Naive B cell (primary cell): Measurements from ENCODE around the gene STRN3. TPM values are rescaled to one million over a fixed set of nuclear protein-coding genes. Genes with fewer than 3 reads are reported as not detected.
"Not testable (repeated sequence)": the region's sequence is repeated elsewhere in the genome, so short reads cannot be mapped to it uniquely, and the experiment has no call there.

Experiments used
- ATAC-seq, 2 donors: fragments of 150-1000 bp; cut with Tn5 transposase; 2 replicates each; pipeline ENCODE4 v1.10.0; 2021; ENCODE audit warnings: low read depth in 2 of 2, mild to moderate bottlenecking in 2 of 2, moderate library complexity in 2 of 2
- DNase-seq: peaks from one replicate; pipeline ENCODE4 v3.0.0; 2022
- H3K27ac Mint-ChIP-seq, 6 donors: one replicate each; pipeline ENCODE4 v1.8.0; 2020 to 2022; ENCODE audit warnings: mild to moderate bottlenecking in 6 of 6, mixed read lengths in 6 of 6, moderate library complexity in 5 of 6, inconsistent platforms in 2 of 6
- H3K27me3 Mint-ChIP-seq, 3 donors: one replicate each; pipeline ENCODE4 v1.8.0; 2021 to 2022; ENCODE audit warnings: mixed read lengths in 3 of 3, mild to moderate bottlenecking in 1 of 3
- H3K36me3 Mint-ChIP-seq, 2 donors: one replicate each; pipeline ENCODE4 v1.8.0; 2020 to 2022; ENCODE audit warnings: mixed read lengths in 2 of 2, inconsistent platforms in 1 of 2, mild to moderate bottlenecking in 1 of 2
- H3K4me1 Mint-ChIP-seq, 3 donors: one replicate each; pipeline ENCODE4 v1.8.0; 2020 to 2022; ENCODE audit warnings: mixed read lengths in 3 of 3, inconsistent platforms in 1 of 3, mild to moderate bottlenecking in 1 of 3, moderate library complexity in 1 of 3
- H3K4me3 Mint-ChIP-seq, 8 donors: one replicate each; pipeline ENCODE4 v1.8.0; 2020 to 2022; ENCODE audit warnings: mild to moderate bottlenecking in 8 of 8, mixed read lengths in 8 of 8, moderate library complexity in 8 of 8, inconsistent platforms in 2 of 8
- H3K9me3 Mint-ChIP-seq, 7 donors: one replicate each; pipeline ENCODE4 v1.8.0; 2020 to 2022; ENCODE audit warnings: mixed read lengths in 7 of 7, mild to moderate bottlenecking in 5 of 7, inconsistent platforms in 2 of 7, moderate library complexity in 1 of 7
- polyA plus RNA-seq, 6 donors: library from polyadenylated mRNA; unstranded; fragments of 300-500 nt; fragmentation: Illumina TruSeq; gene quantifications; one replicate each; pipeline ENCODE4 v1.2.3, GENCODE V29; 2021; ENCODE audit warnings: low read depth in 6 of 6

STRN3 gene
- polyA plus RNA-seq, 6 donors from 2014 or later: 1.6 to 6.1 (median 4.5) TPM

DNA sequence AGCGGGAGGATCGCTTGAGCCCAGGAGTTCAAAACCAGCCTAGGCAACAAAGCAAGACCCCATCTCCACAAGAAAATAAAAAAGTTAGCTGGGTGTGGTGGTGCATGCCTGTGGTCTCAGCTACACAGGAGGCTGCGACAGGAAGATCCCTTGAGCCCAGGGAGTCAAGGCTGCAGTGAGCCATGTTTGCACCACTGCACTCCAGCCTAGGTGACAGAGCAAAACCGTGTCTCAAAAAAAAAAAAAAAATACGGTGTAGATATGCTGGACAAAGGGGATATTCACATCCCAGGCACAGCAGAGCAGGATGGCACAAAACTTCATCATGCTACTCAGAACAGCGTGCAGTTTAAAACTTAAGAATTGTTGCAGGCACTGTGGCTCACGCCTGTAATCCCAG, 24.8 kb upstream of the STRN3 start:
- no peaks in the 10 kb centered on the region for H3K27me3 Mint-ChIP-seq
- no peaks in the 10 kb centered on the region for H3K9me3 Mint-ChIP-seq
- DNase-seq (no peak), ATAC-seq (no peak)
- peaks cover 0 to 6% (median 0%) of the 10 kb centered on the region in 3 donors for H3K4me1 Mint-ChIP-seq
- no peak overlapping the region for H3K4me3 Mint-ChIP-seq
- H3K36me3 Mint-ChIP-seq: peaks cover 5 to 6% of the 10 kb centered on the region in 2 donors
- H3K27ac Mint-ChIP-seq: peak overlapping the region in 2 of 6 donors; percentile 21 to 27

GRCh38 chr14:31047503-31047902, 21.3 kb upstream of the STRN3 start:
- Mint-ChIP-seq H3K27me3 (no peaks in the 10 kb centered on the region), H3K9me3 (no peaks in the 10 kb centered on the region), H3K27ac (no peak overlapping the region), H3K4me3 (no peak overlapping the region), H3K4me1 (peaks cover 0 to 6% (median 2%) of the 10 kb centered on the region in 3 donors), H3K36me3 (peaks cover 5 to 6% of the 10 kb centered on the region in 2 donors)
- ATAC-seq: no peak
- no peak for DNase-seq

- H3K27ac Mint-ChIP-seq: no peak overlapping the region
- peaks cover 1 to 3% of the 10 kb centered on the region in 2 donors for H3K36me3 Mint-ChIP-seq
- peaks cover 0 to 5% (median 2%) of the 10 kb centered on the region in 3 donors for H3K4me1 Mint-ChIP-seq
- DNase-seq (no peak), ATAC-seq (no peak)
- H3K27me3 Mint-ChIP-seq: no peaks in the 10 kb centered on the region
- H3K9me3 Mint-ChIP-seq: no peaks in the 10 kb centered on the region
- H3K4me3 Mint-ChIP-seq: no peak overlapping the region
Observed at GRCh38 chr14:31045501-31046080, 19.4 kb upstream of the STRN3 start.

GRCh38 chr14:31043379-31043778, 17.2 kb upstream of the STRN3 start:
- ATAC-seq (no peak), DNase-seq (no peak)
- Mint-ChIP-seq H3K9me3 (no peaks in the 10 kb centered on the region), H3K4me3 (no peak overlapping the region), H3K4me1 (peaks cover 0 to 4% (median 2%) of the 10 kb centered on the region in 3 donors), H3K27me3 (no peaks in the 10 kb centered on the region), H3K36me3 (no peaks in the 10 kb centered on the region), H3K27ac (peak overlapping the region in 1 of 6 donors; percentile 76)

DNA sequence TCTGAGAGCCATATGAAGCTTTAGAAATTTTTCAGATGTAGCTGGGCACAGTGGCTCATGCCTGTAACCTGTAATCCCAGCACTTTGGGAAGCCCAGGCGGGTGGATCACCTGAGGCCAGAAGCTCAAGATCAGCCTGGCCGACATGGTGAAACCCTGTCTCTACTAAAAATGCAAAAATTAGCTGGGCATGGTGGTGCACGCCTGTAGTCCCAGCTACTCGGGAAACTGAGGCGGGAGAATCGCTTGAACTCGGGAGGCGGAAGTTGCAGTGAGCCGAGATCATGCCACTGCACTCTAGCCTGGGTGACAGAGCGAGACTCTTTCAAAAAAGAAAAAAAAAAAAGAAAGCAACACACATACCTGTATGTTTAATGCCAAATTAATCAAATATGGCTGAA, 16.7 kb upstream of the STRN3 start:
- ATAC-seq, H3K9me3 Mint-ChIP-seq, H3K4me3 Mint-ChIP-seq, H3K27me3 Mint-ChIP-seq, H3K36me3 Mint-ChIP-seq, DNase-seq, H3K4me1 Mint-ChIP-seq: not testable (repeated sequence)
- peak overlapping the region in 1 of 6 donors; percentile 76 for H3K27ac Mint-ChIP-seq

DNA sequence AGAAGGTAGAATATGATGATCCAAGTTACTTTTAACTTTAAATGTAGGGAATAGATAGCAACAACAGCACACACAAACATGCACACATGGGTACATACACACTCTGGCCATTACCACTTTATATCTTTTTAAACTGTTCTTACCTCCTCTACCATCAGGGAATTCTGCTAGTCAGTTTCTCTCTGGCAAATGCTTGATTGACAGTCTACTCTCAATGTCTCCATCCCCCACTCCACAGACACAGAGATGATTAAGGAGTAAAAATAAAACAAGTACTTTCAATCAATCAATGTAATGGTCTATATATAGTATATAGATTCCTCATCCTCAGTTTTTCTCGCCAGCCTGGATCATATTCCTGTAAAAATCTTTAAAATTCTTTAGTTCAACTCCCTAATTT, 16.1 kb upstream of the STRN3 start:
- no peak overlapping the region for H3K4me3 Mint-ChIP-seq
- no peak for DNase-seq
- no peaks in the 10 kb centered on the region for H3K27me3 Mint-ChIP-seq
- H3K36me3 Mint-ChIP-seq: peaks cover 2 to 4% of the 10 kb centered on the region in 2 donors
- H3K27ac Mint-ChIP-seq: no peak overlapping the region
- H3K9me3 Mint-ChIP-seq: no peaks in the 10 kb centered on the region
- no peak for ATAC-seq
- H3K4me1 Mint-ChIP-seq: peaks cover 0 to 4% (median 2%) of the 10 kb centered on the region in 3 donors

DNA sequence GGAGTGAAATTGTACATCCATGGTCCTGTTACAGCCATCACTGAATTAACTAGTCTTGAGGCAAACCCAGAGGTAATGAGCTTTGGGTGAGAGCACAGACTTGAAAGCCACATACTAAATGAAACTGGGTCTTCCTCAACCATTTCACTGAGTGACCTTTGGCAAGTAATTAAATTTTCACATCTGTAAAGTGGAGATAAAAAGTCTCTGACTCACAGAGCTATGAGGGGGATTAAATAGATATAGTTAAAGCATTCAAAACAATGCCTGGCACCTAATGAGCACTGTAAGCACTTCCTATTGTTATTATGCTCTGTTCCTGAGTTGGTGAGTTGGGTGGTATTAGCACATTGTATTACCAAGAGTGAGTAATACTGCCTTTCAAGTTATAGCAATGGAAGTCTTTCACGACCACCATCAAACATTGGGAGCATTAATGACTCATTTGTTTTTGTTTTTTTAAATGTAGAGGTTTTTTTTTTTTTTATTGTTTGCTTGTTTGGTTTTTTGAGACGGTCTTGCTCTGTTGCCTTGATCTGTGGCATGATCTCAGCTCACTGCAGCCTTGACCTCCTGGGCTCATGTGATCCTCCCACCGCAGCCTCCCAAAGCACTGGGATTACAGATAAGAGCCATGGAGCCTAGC, 12.5 kb upstream of the STRN3 start:
- Mint-ChIP-seq H3K27me3 (no peaks in the 10 kb centered on the region), H3K4me1 (peaks cover 0 to 3% (median 0%) of the 10 kb centered on the region in 3 donors), H3K4me3 (no peak overlapping the region), H3K27ac (peak overlapping the region in 1 of 6 donors; percentile 12), H3K36me3 (peaks cover 5 to 9% of the 10 kb centered on the region in 2 donors), H3K9me3 (no peaks in the 10 kb centered on the region)
- ATAC-seq (no peak), DNase-seq (no peak)

DNA sequence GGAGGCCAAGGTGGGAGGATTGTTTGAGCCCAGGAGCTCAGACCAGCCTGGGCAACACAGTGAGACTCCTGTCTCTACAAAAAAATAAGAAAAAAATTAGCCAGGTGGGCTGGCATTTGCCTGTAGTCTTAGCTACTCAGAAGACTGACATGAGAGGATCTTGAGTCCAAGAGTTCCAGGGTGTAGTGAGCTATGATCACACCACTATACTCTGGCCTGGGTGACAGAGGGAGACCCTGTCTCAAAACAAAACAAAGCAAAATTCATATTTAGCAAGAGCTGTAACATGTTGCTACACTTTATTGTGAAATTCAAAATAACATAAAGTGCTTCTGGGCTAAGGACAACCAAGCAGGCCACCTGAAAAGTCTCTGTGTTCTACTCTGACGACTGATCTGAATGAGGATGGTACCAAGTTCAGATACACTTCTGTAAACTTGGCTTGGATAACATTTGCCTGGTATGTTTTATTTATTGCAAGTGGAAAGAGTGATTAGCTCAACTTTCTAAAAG, 11.6 kb upstream of the STRN3 start:
- Mint-ChIP-seq H3K27ac (peak overlapping the region in 1 of 6 donors; percentile 11), H3K4me3 (no peak overlapping the region), H3K36me3 (peaks cover 5 to 9% of the 10 kb centered on the region in 2 donors), H3K4me1 (peaks cover 7 to 12% (median 8%) of the 10 kb centered on the region in 3 donors), H3K9me3 (no peaks in the 10 kb centered on the region), H3K27me3 (no peaks in the 10 kb centered on the region)
- ATAC-seq (no peak), DNase-seq (no peak)

- DNase-seq: no peak
- H3K27me3 Mint-ChIP-seq: no peaks in the 10 kb centered on the region
Observed at GRCh38 chr14:31036552-31036951, 10.4 kb upstream of the STRN3 start.

GRCh38 chr14:31030469-31030868, 4.3 kb upstream of the STRN3 start:
- H3K36me3 Mint-ChIP-seq: no peaks in the 10 kb centered on the region
- H3K27me3 Mint-ChIP-seq: no peaks in the 10 kb centered on the region
- no peak for DNase-seq
- H3K9me3 Mint-ChIP-seq: no peaks in the 10 kb centered on the region
- H3K4me3 Mint-ChIP-seq: peak overlapping the region in 1 of 8 donors; percentile 58
- ATAC-seq: no peak
- peaks cover 32 to 42% (median 39%) of the 10 kb centered on the region in 3 donors for H3K4me1 Mint-ChIP-seq
- peak overlapping the region in 3 of 6 donors; percentile 22 to 74 (median 58) for H3K27ac Mint-ChIP-seq

More at GRCh38 chr14:31036552-31036951, 10.4 kb upstream of the STRN3 start:
- Mint-ChIP-seq H3K9me3 (no peaks in the 10 kb centered on the region), H3K36me3 (peaks cover 5 to 9% of the 10 kb centered on the region in 2 donors), H3K4me1 (peaks cover 11 to 18% (median 16%) of the 10 kb centered on the region in 3 donors), H3K27ac (peak overlapping the region in 1 of 6 donors; percentile 47), H3K4me3 (no peak overlapping the region)
- ATAC-seq: no peak

- peak overlapping the region in 2 of 6 donors; percentile 0 to 36 for H3K27ac Mint-ChIP-seq
- H3K36me3 Mint-ChIP-seq: no peaks in the 10 kb centered on the region
- DNase-seq (no peak), ATAC-seq (no peak)
- H3K9me3 Mint-ChIP-seq: no peaks in the 10 kb centered on the region
- peaks cover 40 to 51% (median 51%) of the 10 kb centered on the region in 3 donors for H3K4me1 Mint-ChIP-seq
- peak overlapping the region in 1 of 8 donors; percentile 54 for H3K4me3 Mint-ChIP-seq
- no peaks in the 10 kb centered on the region for H3K27me3 Mint-ChIP-seq
Observed at GRCh38 chr14:31029016-31029970, 3.1 kb upstream of the STRN3 start.

DNA sequence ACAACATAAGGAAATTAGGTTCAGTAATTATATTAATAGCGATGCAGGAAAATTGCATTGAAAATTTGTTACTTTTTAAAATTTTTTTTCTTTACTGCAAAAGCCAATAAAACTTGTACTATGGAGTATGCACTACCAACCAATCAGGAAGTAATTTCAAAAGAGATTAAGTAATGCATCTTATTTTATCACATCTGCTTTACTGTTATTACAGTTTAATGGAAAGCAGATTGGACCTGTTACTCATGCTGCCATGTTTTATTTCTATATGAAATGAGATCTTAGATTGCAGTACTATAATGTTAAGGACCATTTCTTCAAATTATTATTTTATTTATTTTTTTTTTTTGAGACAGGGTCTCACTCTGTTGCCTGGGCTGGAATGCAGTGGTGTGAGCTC, 1.7 kb upstream of the STRN3 start:
- H3K27ac Mint-ChIP-seq: no peak overlapping the region
- no peak for DNase-seq
- H3K36me3 Mint-ChIP-seq: no peaks in the 10 kb centered on the region
- H3K4me3 Mint-ChIP-seq: peak overlapping the region in 2 of 8 donors; percentile 96 to 98
- no peaks in the 10 kb centered on the region for H3K27me3 Mint-ChIP-seq
- no peak for ATAC-seq
- no peaks in the 10 kb centered on the region for H3K9me3 Mint-ChIP-seq
- H3K4me1 Mint-ChIP-seq: peaks cover 42 to 55% (median 51%) of the 10 kb centered on the region in 3 donors
